Activated CD4-positive, alpha-beta memory T cell treated with anti-CD3 and anti-CD28 coated beads for 36 hours (primary cell): Measurements from ENCODE around the gene IAH1. TPM values are rescaled to one million over a fixed set of nuclear protein-coding genes. Genes with fewer than 3 reads are reported as not detected.

Experiments used
- CTCF ChIA-PET: fragments of 350-600 bp; sonication (Branson Sonifier 250); formaldehyde crosslinking; loops from one replicate; lab custom pipeline; 2021; ENCODE audit warnings: antibody characterized with exemption, inconsistent platforms; lab: Charles Lee
- POLR2A ChIA-PET: fragments of 350-600 bp; sonication (Branson Sonifier 250); formaldehyde crosslinking; loops from one replicate; lab custom pipeline; 2021; ENCODE audit warnings: antibody characterized with exemption; lab: Charles Lee
- DNase-seq: peaks from one replicate; pipeline ENCODE4 v3.0.0-alpha.2; 2020
- H3K27ac Mint-ChIP-seq: one replicate; pipeline ENCODE4 v1.8.0; 2021; ENCODE audit warnings: mixed read lengths
- H3K27me3 Mint-ChIP-seq: one replicate; pipeline ENCODE4 v1.8.0; 2021; ENCODE audit warnings: mixed read lengths
- H3K36me3 Mint-ChIP-seq: one replicate; pipeline ENCODE4 v1.8.0; 2021; ENCODE audit warnings: mixed read lengths
- H3K4me1 Mint-ChIP-seq: one replicate; pipeline ENCODE4 v1.8.0; 2021; ENCODE audit warnings: low read depth, mixed read lengths
- H3K4me3 Mint-ChIP-seq: one replicate; pipeline ENCODE4 v1.8.0; 2021; ENCODE audit warnings: mild to moderate bottlenecking, mixed read lengths
- H3K9me3 Mint-ChIP-seq: one replicate; pipeline ENCODE4 v1.8.0; 2021; ENCODE audit warnings: mixed read lengths
- intact Hi-C: fragments of 100-400 bp; cut with micrococcal nuclease; formaldehyde crosslinking; loops from one replicate; pipeline ENCODE4 v1.15.1; 2023
- total RNA-seq, 2 experiments: library from RNA; stranded (reverse); gene quantifications; one replicate each; pipeline ENCODE4 v1.2.3, GENCODE V29; 2021

IAH1 gene
- total RNA-seq, 2 experiments from 2014 or later, result 83.3 to 87.1 TPM

DNA sequence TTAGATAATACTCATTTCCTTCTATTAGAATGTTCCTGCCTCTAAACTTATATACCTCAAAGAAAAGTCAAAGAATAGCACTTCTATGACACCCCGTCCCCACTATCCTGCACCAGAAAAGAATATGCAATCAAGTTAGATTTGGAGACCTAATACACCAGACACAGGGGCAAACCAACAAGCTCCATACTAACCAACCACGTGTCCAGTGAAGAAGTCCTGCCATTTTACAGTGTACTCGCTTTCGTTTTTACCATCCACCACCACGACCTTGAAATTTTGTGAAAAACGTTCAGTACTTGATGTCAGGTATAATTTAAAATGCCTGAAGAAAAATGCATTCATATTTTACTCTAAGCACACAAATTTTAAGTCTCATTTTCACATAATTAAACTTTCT, 62.2 kb downstream of the IAH1 start:
- H3K4me1 Mint-ChIP-seq, result peaks cover 16% of the 10 kb centered on the region
- no peaks in the 10 kb centered on the region for H3K27me3 Mint-ChIP-seq
- no peak overlapping the region for H3K27ac Mint-ChIP-seq
- POLR2A ChIA-PET, result no interaction called here
- intact Hi-C loops, result no loop called here
- CTCF ChIA-PET, result no interaction called here
- H3K36me3 Mint-ChIP-seq, result peaks cover 12% of the 10 kb centered on the region
- no peaks in the 10 kb centered on the region for H3K9me3 Mint-ChIP-seq
- no peak for DNase-seq
- no peak overlapping the region for H3K4me3 Mint-ChIP-seq

DNA sequence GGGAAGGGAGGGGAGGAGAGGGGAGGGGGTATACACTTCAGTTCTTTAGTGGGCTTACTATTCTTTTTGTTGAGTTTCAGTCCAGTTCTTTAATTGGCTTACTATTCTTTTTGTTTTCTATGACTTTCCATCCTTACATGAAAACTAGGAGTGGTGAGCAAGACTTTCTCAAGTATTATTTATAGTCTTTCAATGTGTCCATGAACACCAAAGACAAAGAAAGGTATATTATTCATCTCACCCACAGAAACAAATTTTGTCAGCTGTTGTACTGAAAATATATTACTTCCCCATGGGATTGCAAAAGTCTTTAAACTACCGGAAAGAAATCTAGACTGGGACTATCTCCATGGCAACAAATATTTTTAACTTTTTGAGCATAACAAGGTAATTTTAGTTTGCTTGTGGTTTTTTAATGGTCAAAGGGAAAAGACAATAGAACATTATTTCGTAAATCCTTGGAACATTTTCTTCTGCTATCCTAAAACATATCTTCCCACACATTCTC, 63.7 kb downstream of the IAH1 start:
- no peak for DNase-seq
- peaks cover 16% of the 10 kb centered on the region for H3K36me3 Mint-ChIP-seq
- CTCF ChIA-PET, result no interaction called here
- H3K4me3 Mint-ChIP-seq, result no peak overlapping the region
- H3K9me3 Mint-ChIP-seq, result no peaks in the 10 kb centered on the region
- peaks cover 17% of the 10 kb centered on the region for H3K4me1 Mint-ChIP-seq
- POLR2A ChIA-PET, result no interaction called here
- intact Hi-C loops, result no loop called here
- no peaks in the 10 kb centered on the region for H3K27me3 Mint-ChIP-seq
- H3K27ac Mint-ChIP-seq, result no peak overlapping the region

Other genes with a start within 250 kb of the IAH1 start
- gene ITGB1BP1, start 51.0 kb upstream of the IAH1 start, total RNA-seq, result 100 to 1,000 TPM; 136 to 142 TPM
- 10 to 100 TPM; 77.5 to 78.1 TPM for gene CPSF3, start 50.9 kb upstream of the IAH1 start, total RNA-seq
- gene ADAM17, start 81.3 kb downstream of the IAH1 start, total RNA-seq, result 10 to 100 TPM; 24.0 to 24.7 TPM
- 100 to 1,000 TPM; 495 to 541 TPM for gene YWHAQ, start 156.4 kb downstream of the IAH1 start, total RNA-seq